ENCODE results near the gene KCNK6.

KCNK6 gene

DNA sequence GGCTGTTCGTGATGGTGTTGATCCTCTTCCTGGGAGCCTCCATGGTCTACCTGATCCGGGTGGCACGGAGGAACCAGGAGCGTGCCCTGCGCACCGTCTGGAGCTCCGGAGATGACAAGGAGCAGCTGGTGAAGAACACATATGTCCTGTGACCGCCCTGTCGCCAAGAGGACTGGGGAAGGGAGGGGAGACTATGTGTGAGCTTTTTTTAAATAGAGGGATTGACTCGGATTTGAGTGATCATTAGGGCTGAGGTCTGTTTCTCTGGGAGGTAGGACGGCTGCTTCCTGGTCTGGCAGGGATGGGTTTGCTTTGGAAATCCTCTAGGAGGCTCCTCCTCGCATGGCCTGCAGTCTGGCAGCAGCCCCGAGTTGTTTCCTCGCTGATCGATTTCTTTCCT, 27.8 kb upstream of the KCNK6 start:
- no peak overlapping the region for H3K4me3 ChIP-seq
- peak overlapping the region in 16 of 21 experiments; percentile 18 to 82 (median 70) for H3K27ac ChIP-seq

DNA sequence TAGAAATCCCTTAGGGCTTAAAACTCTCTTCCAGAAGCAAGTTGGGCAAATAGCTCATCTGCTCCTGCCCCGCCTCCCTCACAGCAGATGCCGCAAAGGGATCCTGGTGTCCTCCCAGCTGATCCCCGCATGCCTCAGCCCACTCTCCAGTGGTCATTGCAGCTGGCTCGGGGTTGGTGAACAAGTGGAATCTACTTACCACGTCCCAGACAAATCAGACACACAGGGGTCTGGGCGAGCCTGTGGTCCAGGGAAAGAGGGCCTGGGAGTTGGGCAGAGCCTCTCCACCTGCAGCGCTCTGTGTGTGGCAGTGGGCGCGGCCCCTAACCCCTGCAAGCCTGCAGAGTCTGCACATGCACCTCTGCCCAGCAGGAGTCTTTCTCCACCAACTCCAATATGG, 26.4 kb upstream of the KCNK6 start:
- H3K27ac ChIP-seq: peak overlapping the region in 2 of 21 experiments; percentile 9 to 19
- H3K4me3 ChIP-seq: no peak overlapping the region

DNA sequence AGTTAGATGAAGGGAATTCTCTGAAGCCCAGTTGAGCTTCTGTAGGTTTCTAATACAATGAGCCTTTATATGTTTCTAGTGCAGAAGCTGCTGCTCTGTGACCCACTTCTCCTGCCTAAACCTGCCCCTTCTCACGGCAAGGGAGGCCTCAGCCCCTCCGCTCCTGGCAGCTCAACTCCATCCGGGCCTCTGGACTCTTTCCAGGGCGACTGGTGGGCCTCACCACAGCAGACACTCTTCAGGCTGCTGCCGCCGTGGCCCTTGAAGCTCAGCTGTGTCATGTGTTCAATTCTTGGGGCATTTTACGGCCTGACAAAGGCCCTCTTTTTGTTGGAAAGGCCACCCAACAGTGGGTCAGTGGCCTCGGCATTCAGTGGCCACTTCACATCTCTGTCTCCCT, 25.6 kb upstream of the KCNK6 start:
- peak overlapping the region in 3 of 21 experiments; percentile 6 to 62 (median 32) for H3K27ac ChIP-seq
- H3K4me3 ChIP-seq: no peak overlapping the region

DNA sequence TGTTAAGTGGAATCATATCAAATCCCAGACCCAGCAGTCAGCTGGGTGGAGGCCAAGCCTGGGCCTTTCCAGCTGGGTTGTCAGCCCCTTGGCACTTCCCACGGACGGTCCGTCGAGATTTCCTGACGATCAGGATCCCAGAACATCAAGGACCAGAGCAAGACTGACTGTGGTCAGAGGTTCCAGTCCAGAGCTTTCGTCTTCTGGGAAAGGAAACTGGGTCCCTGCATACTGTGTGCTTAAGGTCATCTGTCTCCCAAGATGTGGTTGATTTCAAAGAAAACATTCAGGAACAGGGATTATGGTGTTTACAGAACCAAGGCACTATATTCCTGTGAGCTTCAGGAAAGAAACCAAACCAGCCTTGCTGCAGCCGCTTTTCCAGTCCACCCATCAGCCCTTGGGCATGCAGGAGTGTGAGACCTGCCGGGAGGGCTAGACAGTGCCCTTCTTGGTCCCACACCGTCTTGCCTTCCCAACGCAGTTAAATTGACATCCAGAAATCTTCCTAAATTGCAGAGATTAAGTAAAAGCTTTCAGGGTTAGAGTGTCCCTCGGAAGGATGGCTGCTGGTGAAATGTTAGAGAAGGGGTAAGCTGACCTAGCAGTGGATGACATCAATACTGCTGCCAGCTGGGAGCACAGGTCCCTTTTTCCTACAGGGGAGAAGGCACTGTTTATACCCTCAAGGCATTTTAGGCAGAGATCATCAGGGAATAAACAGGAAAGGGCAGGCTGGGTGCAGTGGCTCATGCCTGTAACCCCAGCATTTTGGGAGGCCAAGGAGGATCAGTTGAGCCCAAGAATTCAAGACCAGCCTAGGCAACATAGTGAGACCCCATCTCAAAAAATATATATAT, 20.6 kb upstream of the KCNK6 start:
- Histone ChIP-seq H3K4me3 (no peak overlapping the region), H3K27ac (peak overlapping the region in 5 of 21 experiments; percentile 14 to 40 (median 26))

DNA sequence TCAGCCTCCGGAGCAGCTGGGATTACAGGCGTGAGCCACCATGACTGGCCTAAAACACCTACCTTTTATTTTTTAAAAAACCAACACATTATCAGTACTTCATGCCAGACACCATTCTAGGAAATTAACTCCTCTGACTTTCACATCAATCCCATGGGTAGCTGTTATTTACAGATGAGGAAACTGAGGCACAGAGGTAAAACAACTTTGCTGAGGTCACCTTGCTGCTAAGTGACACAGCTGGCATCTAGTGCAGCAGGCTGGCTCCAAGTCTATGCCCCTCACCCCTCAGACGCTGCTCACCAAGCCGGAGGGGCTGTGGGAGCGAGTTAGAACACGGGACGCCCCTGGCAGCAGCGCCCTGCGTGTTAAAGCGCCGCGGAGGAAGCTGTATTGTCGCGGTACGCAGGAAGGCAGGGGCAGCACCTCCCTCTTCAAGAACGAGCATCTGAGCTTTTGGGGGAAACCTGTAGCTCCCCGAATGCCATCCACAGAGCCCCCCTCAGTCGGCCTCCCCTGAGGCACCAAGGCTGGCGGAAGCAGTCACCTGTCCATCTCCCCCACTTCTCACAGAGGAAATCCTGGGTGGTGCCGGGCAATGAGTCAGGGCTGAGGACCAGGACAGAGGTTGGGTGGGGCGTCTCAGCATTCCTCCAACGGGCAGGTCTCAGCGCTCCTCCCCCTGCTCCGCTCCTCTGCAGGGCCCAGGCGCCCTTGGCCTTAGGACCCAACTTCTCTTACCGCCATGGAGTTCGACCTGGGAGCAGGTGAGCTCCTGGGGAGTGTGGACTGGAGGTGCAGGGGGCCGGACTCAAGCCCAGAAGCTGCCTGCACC, 15.9 kb upstream of the KCNK6 start, which contains the start of gene C19orf33:
Gene C19orf33 (plus strand): TSS at position 735 of the 835 bp plus-strand sequence. CDS start 11 bp downstream, at position 746.
- peak within 1 kb of the TSS; percentile 4 to 33 (median 28) for H3K4me3 ChIP-seq
- peak within 1 kb of the TSS; percentile 22 to 92 (median 79) for H3K27ac ChIP-seq

DNA sequence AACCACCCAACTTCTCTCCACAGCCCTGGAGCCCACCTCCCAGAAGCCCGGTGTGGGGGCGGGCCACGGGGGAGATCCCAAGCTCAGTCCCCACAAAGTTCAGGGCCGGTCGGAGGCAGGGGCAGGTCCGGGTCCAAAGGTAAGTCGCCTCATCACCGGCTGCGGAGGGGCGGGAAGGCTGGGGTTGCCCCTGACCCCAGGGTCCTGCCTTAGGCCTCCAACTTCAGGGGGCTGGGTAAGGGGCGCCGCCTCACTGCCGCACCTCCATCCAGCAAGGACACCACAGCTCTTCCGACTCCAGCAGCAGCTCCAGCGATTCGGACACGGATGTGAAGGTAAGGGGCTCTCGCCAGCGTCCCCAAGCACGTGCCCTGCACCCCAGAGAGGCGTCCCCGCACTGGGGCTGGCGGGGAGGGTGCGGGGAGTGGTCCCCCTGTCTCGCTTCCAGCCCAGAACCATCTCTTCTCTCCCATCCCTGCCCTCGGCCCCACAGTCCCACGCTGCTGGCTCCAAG, 15.2 kb upstream of the KCNK6 start:
- H3K4me3 ChIP-seq: peak overlapping the region; percentile 4 to 33 (median 28)
- H3K27ac ChIP-seq: peak overlapping the region; percentile 22 to 92 (median 79)

DNA sequence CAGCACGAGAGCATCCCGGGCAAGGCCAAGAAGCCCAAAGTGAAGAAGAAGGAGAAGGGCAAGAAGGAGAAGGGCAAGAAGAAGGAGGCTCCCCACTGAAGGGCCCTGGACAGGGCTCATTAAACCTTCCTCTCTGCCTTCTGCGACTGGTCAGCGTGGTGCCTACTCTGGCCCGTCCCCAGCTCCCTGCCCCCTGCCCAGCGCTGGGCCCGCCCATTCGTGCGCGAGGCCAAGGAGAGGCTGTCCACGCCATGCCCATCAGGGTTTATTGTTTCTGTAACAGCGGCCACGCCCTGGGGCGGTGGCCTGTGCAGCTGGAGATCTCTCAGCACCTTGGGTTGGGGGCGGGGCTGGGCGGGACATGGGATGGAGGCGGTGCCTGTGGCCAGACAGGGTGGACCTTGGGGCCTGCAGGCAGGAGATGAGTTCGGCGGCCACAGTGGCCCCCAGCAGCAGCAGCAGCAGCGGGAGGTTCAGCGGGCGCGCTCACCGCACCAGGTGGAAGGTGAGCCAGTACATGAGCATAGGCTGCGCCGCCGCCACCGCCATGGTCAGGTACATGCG, 14.7 kb upstream of the KCNK6 start:
- Histone ChIP-seq H3K4me3 (peak overlapping the region; percentile 4 to 33 (median 28)), H3K27ac (peak overlapping the region; percentile 22 to 92 (median 79))

DNA sequence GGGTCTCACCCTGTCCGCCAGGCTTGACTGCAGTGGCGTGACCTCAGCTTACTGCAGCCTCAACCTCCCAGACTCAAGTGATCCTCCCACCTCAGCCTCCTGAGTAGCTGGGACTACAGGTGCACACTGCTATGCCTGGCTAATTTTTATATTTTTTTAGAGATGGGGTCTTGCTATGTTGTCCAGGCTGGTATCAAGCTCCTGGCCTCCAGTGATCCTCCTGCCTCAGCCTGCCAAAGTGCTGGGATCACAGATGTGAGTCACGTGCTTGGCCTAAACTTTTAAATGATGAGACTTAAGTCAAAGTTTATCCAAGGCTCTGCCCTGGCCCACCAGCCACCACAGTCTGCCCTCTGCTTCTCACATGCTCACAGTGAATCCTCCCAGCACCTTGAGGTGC, 13.4 kb upstream of the KCNK6 start:
- no peak overlapping the region for H3K4me3 ChIP-seq

DNA sequence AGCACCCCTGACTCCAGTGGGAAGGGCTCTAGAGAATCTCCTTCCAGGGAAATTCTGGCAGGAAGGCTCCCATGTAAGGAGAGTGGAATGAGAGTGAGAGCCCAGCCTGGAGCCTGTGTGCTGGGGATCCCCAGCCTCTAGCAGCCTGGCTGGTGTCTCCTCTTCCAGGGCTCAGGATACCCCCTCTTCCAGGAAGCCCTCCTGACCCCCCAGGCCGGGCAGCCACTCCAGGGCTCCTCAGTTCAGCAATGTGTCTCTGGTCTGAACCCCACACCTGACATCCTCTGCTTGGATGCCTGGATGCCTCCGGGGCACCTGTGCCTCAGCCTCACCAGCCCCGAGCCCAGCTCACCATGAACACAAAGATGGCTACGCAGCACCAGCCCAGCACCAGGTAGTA, 12.6 kb upstream of the KCNK6 start:
- no peak overlapping the region for H3K4me3 ChIP-seq
- H3K27ac ChIP-seq: no peak overlapping the region

More for the DNA sequence above, 13.4 kb upstream of the KCNK6 start:
- H3K27ac ChIP-seq: no peak overlapping the region

DNA sequence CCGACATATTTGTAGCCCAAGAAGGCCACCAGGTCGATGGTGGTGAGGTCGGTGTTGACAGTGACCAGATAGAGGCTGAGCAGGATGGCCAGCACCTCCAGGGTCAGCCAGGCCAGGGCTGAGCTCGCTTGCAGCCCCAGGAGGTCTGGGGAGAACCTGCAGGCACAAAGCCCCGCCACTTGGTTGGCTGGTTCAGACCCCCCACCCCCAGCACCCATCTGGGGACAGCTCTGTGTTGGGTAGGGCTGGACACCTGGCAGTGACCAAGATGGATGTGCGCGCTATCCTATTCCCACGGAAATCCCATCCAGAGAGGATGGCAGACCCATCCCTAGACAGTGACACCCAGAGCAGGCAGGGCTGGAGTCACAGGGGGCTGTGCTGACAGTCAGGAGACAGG, 12.0 kb upstream of the KCNK6 start:
- no peak overlapping the region for H3K4me3 ChIP-seq
- no peak overlapping the region for H3K27ac ChIP-seq

DNA sequence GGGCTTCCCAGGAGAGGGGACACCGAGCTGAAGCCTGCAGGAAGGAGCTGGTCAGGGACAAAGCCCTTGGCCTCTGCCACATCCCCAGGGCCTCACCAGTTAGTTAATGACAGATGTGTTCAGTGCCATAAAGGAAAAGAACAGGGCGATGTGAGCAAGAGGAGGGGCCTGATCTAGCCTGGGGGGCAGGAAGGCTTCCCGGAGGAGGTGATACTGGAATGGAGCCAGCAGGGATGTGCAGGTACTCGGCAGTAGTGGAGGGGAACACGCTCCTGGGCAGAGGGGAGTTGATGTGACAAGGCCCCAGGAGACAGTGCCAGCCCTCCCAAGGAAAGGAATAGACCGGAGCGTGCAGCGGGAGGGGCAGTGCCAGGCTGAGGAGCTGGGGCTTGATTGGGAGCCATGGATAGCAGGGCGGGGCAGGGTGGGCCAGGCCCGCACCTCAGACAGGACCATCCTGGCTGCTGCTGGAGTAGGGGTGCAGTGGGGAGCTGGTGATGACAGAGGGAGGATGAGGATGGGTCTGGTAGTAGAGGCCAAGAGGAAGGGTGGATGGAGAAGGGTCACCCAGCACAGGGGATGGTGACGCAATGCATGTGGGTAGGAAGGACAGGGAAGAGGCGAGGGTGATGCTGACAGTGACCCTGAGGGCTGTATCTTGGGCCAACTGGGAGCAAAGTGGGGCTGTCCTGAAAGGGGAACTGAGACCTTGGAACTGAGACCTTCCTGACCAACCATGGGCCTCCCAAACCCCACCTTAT, 11.5 kb upstream of the KCNK6 start:
- H3K4me3 ChIP-seq: no peak overlapping the region
- H3K27ac ChIP-seq: no peak overlapping the region

DNA sequence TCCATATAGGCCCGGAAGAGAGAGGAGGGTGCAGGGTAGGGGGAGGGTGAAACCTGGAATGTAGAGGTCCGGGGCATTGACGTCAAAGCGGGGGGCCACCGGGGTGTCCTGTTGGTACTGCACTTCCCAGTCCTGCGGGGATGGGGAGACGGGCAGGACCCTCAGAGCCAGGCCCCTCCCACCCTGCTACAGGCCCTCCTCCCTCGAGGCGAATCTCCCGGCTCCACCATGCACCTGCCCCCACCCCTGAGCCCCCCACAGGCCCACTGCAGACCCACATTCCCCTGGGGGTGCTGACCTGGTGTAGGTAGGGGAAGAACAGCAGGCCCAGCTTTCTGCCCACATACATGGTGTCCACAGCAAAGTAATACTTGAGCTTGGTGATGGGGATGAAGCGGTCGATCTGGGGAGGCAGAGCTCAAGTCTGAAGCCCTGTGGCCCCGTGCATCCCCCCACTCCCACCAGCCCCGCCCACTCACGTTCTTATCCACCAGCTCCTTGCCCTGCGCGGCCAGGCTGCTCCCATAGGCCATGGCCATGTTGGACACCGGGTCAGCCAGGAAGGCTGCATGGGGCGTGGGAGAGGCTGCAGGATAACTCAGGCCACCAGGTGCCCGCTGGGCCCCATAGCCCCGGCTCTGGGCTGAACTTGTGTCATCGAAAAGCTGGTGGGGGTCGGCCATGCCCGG, 10.6 kb upstream of the KCNK6 start:
- H3K27ac ChIP-seq: no peak overlapping the region
- no peak overlapping the region for H3K4me3 ChIP-seq

DNA sequence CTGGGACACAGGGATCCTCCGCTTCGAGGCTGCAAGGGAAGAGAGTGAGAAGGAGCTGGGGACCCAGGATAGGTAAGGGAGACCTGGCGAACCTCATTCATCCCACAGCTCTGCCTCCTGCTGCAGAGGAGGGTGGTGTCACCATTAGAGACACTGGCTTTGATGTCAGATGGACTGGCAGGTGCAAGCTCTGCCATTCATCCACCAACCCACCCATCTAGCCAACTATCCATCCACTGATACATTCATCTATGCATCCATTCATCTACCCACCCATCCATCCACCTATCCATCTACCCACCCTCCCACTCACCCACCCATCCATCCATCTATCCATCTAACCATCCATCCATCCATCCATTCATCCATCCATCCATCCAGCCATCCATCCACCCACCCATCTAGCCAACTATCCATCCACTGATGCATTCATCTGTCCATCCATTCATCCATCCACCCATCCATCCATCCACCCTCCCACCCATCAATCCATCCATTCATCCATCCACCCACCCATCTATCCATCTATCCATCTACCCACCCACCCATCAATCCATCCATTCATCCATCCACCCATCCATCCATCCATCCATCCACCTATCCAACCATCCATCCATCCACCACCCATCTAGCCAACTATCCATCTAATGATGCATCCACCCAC, 9.9 kb upstream of the KCNK6 start:
- Histone ChIP-seq H3K27ac (no peak overlapping the region), H3K4me3 (no peak overlapping the region)

DNA sequence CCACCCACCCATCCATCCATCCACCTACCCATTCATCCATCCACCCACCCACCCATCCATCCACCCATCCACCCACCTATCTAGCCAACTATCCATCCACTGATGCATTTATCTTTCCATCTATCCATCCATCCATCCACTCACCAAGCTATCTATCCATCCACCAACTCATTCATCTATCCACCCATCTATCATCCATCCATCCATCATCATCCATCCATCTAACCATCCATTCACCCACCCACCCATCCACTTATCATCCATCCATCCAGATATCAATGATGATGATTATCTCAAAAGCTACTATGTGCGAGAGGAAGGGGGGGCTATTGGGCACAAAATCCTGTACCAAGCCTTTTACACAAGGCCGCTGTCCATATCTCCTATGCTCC, 9.4 kb upstream of the KCNK6 start:
- H3K4me3 ChIP-seq: no peak overlapping the region
- no peak overlapping the region for H3K27ac ChIP-seq

DNA sequence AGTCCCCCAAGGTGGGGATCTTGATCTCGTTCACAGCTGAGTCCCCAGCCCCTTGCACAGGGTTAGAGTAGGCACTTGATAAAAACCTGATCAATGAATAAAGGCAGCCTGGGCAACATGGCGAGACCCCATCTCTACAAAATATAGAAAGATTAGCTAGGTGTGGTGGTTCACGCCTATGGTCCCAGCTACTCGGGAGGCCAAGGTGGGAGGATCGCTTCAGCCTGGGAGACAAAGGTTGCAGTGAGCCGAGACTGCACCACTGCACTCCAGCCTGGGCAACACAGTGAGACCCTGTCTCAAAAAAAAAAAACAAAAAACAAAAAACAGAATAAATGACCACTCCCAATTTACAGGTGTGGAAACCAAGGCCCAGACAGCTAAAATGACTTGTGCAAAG, 8.7 kb upstream of the KCNK6 start:
- Histone ChIP-seq H3K4me3 (no peak overlapping the region), H3K27ac (no peak overlapping the region)

DNA sequence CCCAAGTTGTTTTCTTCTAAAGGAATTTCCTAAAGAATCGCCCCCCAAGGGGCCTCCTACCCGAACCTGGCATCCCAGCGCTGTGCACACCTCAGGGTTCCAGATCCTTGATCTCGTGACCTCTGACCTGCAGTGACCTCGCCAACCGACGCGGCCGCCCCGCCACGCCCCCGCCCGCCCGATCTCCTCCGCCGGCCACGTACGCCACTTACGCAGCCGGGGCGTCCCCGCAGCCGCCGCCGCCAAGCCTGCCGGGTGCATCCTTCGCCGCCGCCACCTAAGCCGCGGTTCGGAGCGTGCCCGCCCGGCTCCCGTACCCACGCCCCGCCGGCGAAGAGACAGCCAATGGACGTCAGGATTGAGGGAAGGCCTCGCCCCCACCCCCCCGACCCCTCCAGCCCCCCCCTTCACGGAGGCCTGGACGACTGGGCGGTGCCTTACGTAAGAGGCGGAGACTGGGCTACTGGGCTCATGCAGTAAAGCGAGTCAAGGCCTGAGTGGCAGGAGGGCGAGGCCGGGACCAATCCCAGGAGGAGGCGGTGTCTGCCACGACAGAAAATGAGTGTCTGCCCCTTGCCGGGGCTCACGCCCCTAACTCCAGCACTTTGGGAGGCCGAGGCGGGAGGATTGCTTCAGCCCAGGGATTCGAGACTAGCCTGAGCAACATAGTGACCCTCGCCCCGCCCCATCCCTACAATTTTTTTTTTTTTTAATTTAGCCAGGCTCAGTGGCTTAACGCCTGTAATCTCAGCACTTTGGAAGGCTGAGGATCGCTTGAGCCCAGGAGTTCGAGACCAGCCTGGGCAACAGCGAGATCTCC, 3.8 kb upstream of the KCNK6 start, which contains the start of gene YIF1B:
Gene YIF1B (minus strand): TSS at position 291 of the 820 bp plus-strand sequence. CDS start 30 bp downstream, at position 261.
- Histone ChIP-seq H3K27ac (peak within 1 kb of the TSS; percentile 42 to 86 (median 82)), H3K4me3 (peak within 1 kb of the TSS; percentile 42 to 66 (median 52))

DNA sequence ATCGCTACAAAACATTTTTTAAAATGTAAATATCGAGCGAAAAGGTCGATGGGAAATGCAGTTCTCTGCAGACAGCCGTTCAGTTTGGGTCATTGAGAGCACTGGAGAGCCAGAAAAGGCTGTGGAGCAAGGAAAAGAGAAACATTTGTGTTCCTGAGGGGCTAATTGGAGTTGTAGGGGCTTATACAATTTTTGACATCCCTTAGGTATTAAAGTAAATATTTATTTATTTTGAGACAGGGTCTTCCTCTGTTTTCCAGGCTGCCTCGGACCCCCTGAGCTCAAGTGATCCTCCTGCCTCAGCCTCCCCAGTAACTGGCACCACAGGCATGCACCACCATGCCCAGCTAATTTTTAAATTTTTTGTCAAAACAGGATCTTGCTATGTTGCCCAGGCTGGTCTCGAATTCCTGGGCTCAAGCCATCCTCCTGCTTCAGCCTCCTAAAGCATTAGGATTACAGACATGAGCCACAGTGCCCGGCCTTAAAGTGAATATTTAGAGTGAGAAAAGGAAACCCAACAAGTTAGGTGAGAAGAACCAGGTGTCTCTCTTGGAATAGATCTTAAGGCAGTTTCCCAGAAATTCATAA, 3.1 kb upstream of the KCNK6 start:
- H3K27ac ChIP-seq: peak overlapping the region in 20 of 21 experiments; percentile 42 to 86 (median 80)
- H3K4me3 ChIP-seq: peak overlapping the region; percentile 42 to 66 (median 52)

All from skin epidermis (tissue), 12 donors.